ENCODE results near the gene CACNA2D2.

The CACNA2D2 gene

GRCh38 chr3:50334339-50335075 lies 168.9 kb downstream of the CACNA2D2 start:
- H3K27me3 Mint-ChIP-seq: no peaks in the 10 kb centered on the region
- no peaks in the 10 kb centered on the region for H3K9me3 Mint-ChIP-seq
- H3K27ac Mint-ChIP-seq: peak overlapping the region; percentile 98
- H3K4me3 Mint-ChIP-seq: peak overlapping the region; percentile 60
- DNase-seq (no peak), ATAC-seq (no peak)
- peaks cover 47% of the 10 kb centered on the region for H3K4me1 Mint-ChIP-seq
- peaks cover 66% of the 10 kb centered on the region for H3K36me3 Mint-ChIP-seq (ENCODE audit: low read depth)

- Mint-ChIP-seq H3K36me3 (ENCODE audit: low read depth) (peaks cover 61% of the 10 kb centered on the region), H3K27ac (peak overlapping the region; percentile 98), H3K4me3 (peak overlapping the region; percentile 60), H3K4me1 (peaks cover 41% of the 10 kb centered on the region), H3K9me3 (no peaks in the 10 kb centered on the region), H3K27me3 (no peaks in the 10 kb centered on the region)
- ATAC-seq: no peak
- DNase-seq: no peak
These were observed 169.6 kb downstream of the CACNA2D2 start for GRCh38 chr3:50333744-50334328.

- no peak for DNase-seq
- Mint-ChIP-seq H3K4me1 (peaks cover 46% of the 10 kb centered on the region), H3K36me3 (ENCODE audit: low read depth) (peaks cover 50% of the 10 kb centered on the region), H3K4me3 (no peak overlapping the region), H3K9me3 (no peaks in the 10 kb centered on the region), H3K27me3 (no peaks in the 10 kb centered on the region), H3K27ac (no peak overlapping the region)
- ATAC-seq: no peak
These were observed 172.0 kb downstream of the CACNA2D2 start for GRCh38 chr3:50331364-50331907.

GRCh38 chr3:50330330-50330729 lies 173.1 kb downstream of the CACNA2D2 start:
- no peak overlapping the region for H3K27ac Mint-ChIP-seq
- H3K4me1 Mint-ChIP-seq: peaks cover 38% of the 10 kb centered on the region
- H3K27me3 Mint-ChIP-seq: no peaks in the 10 kb centered on the region
- DNase-seq: no peak
- no peak overlapping the region for H3K4me3 Mint-ChIP-seq
- H3K36me3 Mint-ChIP-seq (ENCODE audit: low read depth): peaks cover 38% of the 10 kb centered on the region
- no peak for ATAC-seq
- H3K9me3 Mint-ChIP-seq: no peaks in the 10 kb centered on the region

- H3K27me3 Mint-ChIP-seq: no peaks in the 10 kb centered on the region
- peaks cover 20% of the 10 kb centered on the region for H3K36me3 Mint-ChIP-seq (ENCODE audit: low read depth)
- ATAC-seq: peak; percentile 89
These were observed 175.3 kb downstream of the CACNA2D2 start, which contains the start of gene TUSC2 for GRCh38 chr3:50327943-50328691. Gene TUSC2, minus strand, starts transcription at chr3:50328223. Its CDS starts 124 bp downstream, at chr3:50328099.

GRCh38 chr3:50327129-50327528 lies 176.3 kb downstream of the CACNA2D2 start:
- Mint-ChIP-seq H3K27ac (peak overlapping the region; percentile 69), H3K27me3 (no peaks in the 10 kb centered on the region), H3K4me1 (peaks cover 19% of the 10 kb centered on the region), H3K36me3 (ENCODE audit: low read depth) (peaks cover 15% of the 10 kb centered on the region), H3K9me3 (no peaks in the 10 kb centered on the region), H3K4me3 (peak overlapping the region; percentile 87)
- DNase-seq: no peak
- no peak for ATAC-seq

More at GRCh38 chr3:50327943-50328691, 175.3 kb downstream of the CACNA2D2 start, which contains the start of gene TUSC2:
- DNase-seq: peak; percentile 95
- peak within 1 kb of the TSS; percentile 89 for H3K27ac Mint-ChIP-seq
- peaks cover 19% of the 10 kb centered on the region for H3K4me1 Mint-ChIP-seq
- no peaks in the 10 kb centered on the region for H3K9me3 Mint-ChIP-seq
- peak within 1 kb of the TSS; percentile 87 for H3K4me3 Mint-ChIP-seq

GRCh38 chr3:50326182-50326541 lies 177.3 kb downstream of the CACNA2D2 start:
- H3K4me1 Mint-ChIP-seq: peaks cover 19% of the 10 kb centered on the region
- no peak for ATAC-seq
- H3K27me3 Mint-ChIP-seq: no peaks in the 10 kb centered on the region
- H3K27ac Mint-ChIP-seq: no peak overlapping the region
- H3K36me3 Mint-ChIP-seq (ENCODE audit: low read depth): peaks cover 12% of the 10 kb centered on the region
- H3K9me3 Mint-ChIP-seq: no peaks in the 10 kb centered on the region
- no peak for DNase-seq
- H3K4me3 Mint-ChIP-seq: peak overlapping the region; percentile 38

- H3K27me3 Mint-ChIP-seq: no peaks in the 10 kb centered on the region
- H3K4me3 Mint-ChIP-seq: no peak overlapping the region
- H3K9me3 Mint-ChIP-seq: no peaks in the 10 kb centered on the region
- H3K4me1 Mint-ChIP-seq: peaks cover 20% of the 10 kb centered on the region
- H3K27ac Mint-ChIP-seq: no peak overlapping the region
- peaks cover 9% of the 10 kb centered on the region for H3K36me3 Mint-ChIP-seq (ENCODE audit: low read depth)
- no peak for DNase-seq
- no peak for ATAC-seq
These were observed 177.8 kb downstream of the CACNA2D2 start for GRCh38 chr3:50325497-50326181.

GRCh38 chr3:50325113-50325480 lies 178.3 kb downstream of the CACNA2D2 start:
- no peak for ATAC-seq
- H3K4me1 Mint-ChIP-seq: peaks cover 23% of the 10 kb centered on the region

GRCh38 chr3:50324351-50325112 lies 178.9 kb downstream of the CACNA2D2 start:
- no peaks in the 10 kb centered on the region for H3K36me3 Mint-ChIP-seq (ENCODE audit: low read depth)

More at GRCh38 chr3:50325113-50325480, 178.3 kb downstream of the CACNA2D2 start:
- H3K27ac Mint-ChIP-seq: no peak overlapping the region
- H3K4me3 Mint-ChIP-seq: no peak overlapping the region
- no peak for DNase-seq
- H3K27me3 Mint-ChIP-seq: no peaks in the 10 kb centered on the region
- H3K9me3 Mint-ChIP-seq: no peaks in the 10 kb centered on the region
- H3K36me3 Mint-ChIP-seq (ENCODE audit: low read depth): peaks cover 4% of the 10 kb centered on the region

GRCh38 chr3:50323614-50324199 lies 179.7 kb downstream of the CACNA2D2 start:
- H3K4me1 Mint-ChIP-seq: peaks cover 34% of the 10 kb centered on the region
- no peaks in the 10 kb centered on the region for H3K27me3 Mint-ChIP-seq
- no peak for ATAC-seq
- H3K4me3 Mint-ChIP-seq: no peak overlapping the region
- no peak overlapping the region for H3K27ac Mint-ChIP-seq
- no peaks in the 10 kb centered on the region for H3K36me3 Mint-ChIP-seq (ENCODE audit: low read depth)
- no peak for DNase-seq
- no peaks in the 10 kb centered on the region for H3K9me3 Mint-ChIP-seq

More at GRCh38 chr3:50324351-50325112, 178.9 kb downstream of the CACNA2D2 start:
- peaks cover 28% of the 10 kb centered on the region for H3K4me1 Mint-ChIP-seq
- DNase-seq (peak; percentile 76), ATAC-seq (peak; percentile 29)
- no peaks in the 10 kb centered on the region for H3K9me3 Mint-ChIP-seq
- H3K4me3 Mint-ChIP-seq: no peak overlapping the region
- peak overlapping the region; percentile 6 for H3K27ac Mint-ChIP-seq
- H3K27me3 Mint-ChIP-seq: no peaks in the 10 kb centered on the region

GRCh38 chr3:50323092-50323600 lies 180.3 kb downstream of the CACNA2D2 start:
- peaks cover 2% of the 10 kb centered on the region for H3K36me3 Mint-ChIP-seq (ENCODE audit: low read depth)
- ATAC-seq (no peak), DNase-seq (no peak)
- no peak overlapping the region for H3K4me3 Mint-ChIP-seq
- H3K27me3 Mint-ChIP-seq: no peaks in the 10 kb centered on the region
- no peak overlapping the region for H3K27ac Mint-ChIP-seq
- no peaks in the 10 kb centered on the region for H3K9me3 Mint-ChIP-seq
- peaks cover 33% of the 10 kb centered on the region for H3K4me1 Mint-ChIP-seq
